ENCODE measurements around the gene UPK1A.

Gene UPK1A

GRCh38 chr19:35693835-35694599, 27.7 kb downstream of the UPK1A start:
- peak; percentile 82 for DNase-seq

GRCh38 chr19:35695895-35696422, 29.6 kb downstream of the UPK1A start:
- DNase-seq, result no peak

DNA sequence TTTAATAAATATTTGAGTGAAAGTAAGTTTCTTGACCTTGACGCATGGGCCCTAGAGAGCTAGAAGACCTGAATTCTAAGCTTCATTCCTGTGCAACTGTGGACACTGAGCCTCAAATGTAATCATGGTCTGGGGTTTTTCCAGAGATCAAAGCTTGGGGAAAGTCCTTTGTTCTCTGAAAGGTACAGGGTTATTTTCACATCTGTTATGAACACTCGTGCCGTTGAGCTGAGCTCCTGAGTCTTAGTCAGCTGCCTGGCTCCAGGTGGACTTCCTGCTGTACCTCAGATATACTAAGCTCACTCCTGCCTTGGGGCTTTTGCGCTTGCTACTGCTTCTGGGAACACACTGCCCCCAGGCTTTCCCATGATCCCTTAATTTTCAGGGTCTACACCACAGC, 30.5 kb downstream of the UPK1A start:
- DNase-seq, result no peak

- peak; percentile 79 for DNase-seq
Observed at GRCh38 chr19:35702223-35703012, 36.1 kb downstream of the UPK1A start.

DNA sequence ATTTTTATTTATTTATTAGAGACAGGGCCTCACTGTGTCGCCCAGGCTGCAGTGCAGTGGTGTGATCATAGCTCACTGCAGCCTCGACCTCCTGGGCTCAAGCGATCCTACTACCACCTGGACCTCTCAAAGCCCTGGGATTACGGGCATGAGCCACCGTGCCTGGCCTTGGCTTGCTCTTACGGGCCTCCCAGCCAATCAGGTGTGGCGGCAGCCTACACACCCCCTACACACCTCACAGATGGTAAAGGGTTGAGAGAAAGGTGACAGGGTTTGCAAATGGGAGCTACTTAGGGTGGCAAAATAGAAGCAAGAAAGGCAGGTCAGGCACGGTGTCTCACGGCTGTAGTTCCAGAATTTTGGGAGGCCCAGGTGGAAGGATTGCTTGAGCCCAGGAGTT, 37.0 kb downstream of the UPK1A start:
- DNase-seq, result no peak

DNA sequence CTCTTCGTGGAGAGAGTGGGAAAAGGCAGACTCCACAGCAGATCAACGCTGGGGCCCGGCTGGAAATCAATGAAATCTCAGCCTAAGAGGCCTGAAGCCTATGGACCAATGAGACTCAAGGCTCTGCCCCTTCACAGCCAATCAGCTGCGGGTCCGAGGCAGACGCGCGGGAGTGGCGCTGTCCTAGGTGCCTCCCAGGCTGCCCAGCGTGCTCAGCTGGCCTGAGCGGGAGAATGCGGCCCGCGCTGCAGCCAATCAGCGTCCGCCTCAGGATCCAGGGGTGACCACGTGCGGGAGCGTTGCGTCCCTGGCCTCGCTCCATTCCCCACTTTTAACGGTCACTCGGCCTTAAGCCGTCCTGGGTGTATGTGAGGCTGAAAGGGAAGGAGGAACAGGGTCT, 37.9 kb downstream of the UPK1A start, which contains the start of gene ZBTB32:
Gene ZBTB32 (plus strand): TSS at position 341 of the 400 bp plus-strand sequence. CDS start 10,069 bp downstream, outside the sequence.
- DNase-seq, result no peak

DNA sequence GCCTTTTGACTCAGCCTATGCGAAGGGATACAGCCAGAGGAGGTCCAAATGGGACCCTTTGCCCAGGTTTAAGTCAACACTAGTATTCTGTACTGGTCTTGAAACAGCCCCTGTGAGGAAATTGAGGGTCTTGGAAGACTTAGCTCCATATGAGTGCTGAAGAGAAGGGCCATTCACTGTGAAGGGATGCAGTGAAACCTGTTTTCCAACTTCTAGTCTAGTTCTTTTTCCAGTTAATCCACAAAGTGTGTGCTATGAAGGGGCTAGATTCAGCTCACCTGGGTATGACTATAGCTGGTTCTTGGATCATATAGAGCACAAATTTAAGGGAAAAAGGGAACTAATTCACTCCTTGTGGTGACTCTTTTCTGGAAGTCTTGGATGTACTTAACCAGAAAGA, 42.1 kb downstream of the UPK1A start:
- no peak for DNase-seq

DNA sequence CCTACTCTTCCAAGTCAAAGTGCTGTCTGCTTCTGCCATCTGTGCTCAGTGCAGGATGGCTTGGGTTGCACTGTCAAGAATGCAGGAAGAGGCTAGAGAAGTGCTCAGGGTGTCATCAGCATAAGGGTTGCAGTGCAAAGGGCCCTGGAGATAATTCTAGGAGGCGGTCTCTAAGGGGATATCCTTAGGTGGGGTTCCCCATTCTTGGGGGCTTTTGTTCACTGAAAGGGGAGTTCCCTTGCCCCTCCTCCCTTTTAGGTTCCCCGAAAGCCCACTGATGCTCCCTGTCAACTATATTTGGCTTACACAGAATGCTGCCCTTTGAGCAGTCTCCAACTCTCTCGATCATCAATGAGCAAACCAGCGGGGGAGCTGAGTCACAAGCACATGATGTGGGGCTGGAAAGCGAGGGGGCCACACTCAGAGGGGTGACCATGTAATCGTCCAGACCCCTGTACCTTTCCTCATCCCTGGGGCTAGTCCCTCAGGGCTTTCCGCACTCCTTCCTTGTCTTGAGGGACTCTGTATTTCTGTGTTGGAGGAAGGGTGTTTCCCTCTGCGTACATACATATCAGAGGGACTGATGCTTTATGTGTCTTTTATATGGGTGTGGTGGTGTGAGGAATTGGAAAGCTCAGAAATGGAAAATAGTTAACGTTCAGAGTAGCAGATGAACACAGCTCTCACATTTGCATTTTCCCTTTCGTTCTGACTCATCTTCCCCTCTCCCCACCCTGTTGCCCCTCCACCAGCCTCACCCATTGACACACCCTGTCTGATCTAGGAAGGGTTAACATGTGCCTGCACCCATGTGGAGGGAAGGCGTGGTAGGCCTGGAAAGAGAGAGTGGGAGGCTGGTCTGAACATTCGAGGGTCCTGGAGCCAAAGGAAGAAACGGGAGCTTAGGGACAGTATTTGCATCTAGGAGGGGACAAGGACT, 44.7 kb downstream of the UPK1A start:
- DNase-seq, result peak; percentile 50

- DNase-seq, result peak; percentile 77
Observed at GRCh38 chr19:35712567-35713505, 46.5 kb downstream of the UPK1A start.

- no peak for DNase-seq
Observed at GRCh38 chr19:35713506-35713850, 47.2 kb downstream of the UPK1A start.

DNA sequence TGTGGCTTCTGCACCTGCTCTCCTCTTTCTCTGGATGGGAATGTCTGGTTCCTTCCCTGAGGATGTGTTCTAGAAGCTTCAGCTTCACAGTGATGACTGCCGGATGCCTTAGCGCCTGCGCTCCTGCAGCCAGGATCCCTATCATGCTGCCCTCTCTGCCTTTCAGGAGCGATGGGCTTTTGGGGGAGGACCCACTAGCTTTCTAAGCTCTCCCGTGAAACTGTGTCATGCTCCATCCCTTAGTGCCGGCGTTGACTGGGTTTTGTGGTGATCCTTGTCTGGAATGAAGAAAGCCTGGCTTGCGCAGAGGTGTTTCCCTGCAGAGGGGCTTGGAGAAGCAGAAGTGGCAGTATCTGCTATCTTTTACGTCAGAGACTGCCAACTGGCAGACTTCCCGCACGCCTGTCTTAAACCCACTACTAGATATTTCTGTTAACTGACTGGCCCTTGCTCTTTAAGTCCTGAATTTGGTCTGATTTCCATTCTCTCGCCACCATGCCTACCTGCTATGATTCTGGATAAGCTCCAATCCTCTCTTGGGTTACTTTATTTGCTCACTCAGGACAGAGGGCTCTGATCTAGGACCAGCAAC, 47.7 kb downstream of the UPK1A start:
- no peak for DNase-seq

GRCh38 chr19:35714601-35715354, 48.5 kb downstream of the UPK1A start:
- DNase-seq, result peak; percentile 39

- DNase-seq, result no peak
Observed at GRCh38 chr19:35715355-35715809, 49.1 kb downstream of the UPK1A start.

- peak; percentile 62 for DNase-seq
Observed at GRCh38 chr19:35715981-35716800, 49.9 kb downstream of the UPK1A start.

DNA sequence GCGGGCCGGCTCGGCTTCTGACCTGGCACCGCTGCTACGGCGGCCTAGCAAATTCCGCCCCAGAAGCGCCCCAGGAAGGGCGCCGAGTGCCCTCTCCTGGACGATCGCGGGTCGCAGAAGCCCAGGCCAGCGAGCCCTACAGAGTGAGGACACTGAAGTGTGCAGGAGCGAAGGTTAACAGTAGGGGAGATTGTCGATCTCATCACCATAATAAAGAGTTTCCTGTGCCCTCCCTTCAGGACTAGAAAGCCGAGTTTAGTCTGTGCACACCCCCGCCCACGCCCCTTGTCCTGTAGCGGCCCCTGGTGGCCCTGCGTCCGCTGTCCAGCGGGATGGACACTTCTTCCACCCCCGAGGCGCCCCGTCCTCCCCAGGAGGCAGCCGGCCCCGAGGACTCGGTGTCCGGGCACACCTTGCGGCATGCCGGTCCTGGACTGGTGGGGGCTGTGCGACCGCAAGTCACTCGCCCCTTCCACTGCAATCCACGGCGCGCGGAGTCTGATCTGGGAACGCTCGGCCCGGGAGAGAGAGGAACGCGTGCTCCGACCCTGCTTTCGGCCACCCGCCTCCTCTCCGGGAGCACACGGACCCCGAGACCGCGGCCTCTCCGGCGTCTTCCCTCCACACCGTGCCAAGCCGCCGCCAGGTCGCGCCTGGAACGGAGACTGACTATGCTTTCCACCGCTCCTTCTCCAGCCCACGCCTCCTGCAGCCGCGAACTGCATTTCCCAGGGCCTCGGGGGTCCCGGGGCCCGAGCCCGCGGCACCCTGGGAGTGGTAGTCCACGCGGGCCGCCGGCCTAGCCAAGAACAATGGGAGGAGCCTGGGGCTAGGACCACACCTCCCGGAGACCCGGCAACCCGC, 50.7 kb downstream of the UPK1A start:
- peak; percentile 94 for DNase-seq

DNA sequence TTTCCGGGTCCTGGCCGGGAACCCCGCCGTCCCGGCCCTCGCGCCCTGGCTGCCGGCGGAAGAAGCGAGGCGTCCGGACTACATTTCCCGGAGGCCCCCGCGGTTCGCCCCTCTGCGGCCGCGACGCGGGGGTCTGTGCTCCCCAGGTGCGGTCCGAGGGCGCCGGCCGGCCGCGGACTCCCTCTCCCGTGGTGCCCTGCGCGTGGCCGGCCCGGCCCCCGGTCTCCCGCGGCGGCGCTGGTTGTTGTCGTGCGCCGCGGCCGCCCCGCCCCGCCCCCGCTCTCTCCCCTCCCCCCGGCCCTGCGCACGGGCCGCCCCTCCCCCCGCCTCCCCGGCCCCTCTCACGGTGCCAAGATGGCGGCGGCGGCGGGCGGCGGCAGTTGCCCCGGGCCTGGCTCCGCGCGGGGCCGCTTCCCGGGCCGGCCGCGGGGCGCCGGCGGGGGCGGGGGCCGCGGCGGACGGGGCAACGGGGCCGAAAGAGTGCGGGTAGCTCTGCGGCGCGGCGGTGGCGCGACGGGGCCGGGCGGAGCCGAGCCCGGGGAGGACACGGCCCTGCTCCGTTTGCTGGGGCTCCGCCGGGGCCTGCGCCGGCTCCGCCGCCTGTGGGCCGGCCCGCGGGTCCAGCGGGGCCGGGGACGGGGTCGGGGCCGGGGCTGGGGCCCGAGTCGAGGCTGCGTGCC, 51.5 kb downstream of the UPK1A start, which contains the start of gene KMT2B:
Gene KMT2B (plus strand): TSS at position 339 of the 680 bp plus-strand sequence. CDS start 16 bp downstream, at position 355.
- DNase-seq, result no peak

GRCh38 chr19:35718345-35719041, 52.2 kb downstream of the UPK1A start:
- DNase-seq, result peak; percentile 46

All from NK-92 treated with Interleukin-12 subunit alpha and Interleukin-12 subunit beta, amount 100 ng/mL, for 24 hours (cell line).